HT1080 (cell line): ENCODE measurements around the gene KCNC4. TPM values are rescaled to one million over a fixed set of nuclear protein-coding genes. Genes with fewer than 3 reads are reported as not detected.
A peak's percentile ranks its signal among the peaks of the same experiment; 100 is the strongest.

Experiments
- DNase-seq: peaks from one replicate; pipeline ENCODE4 v3.0.0-alpha.2; 2015; ENCODE audit warnings: low read depth
- total RNA-seq: library from RNA; depleted of rRNA; stranded (reverse); fragments of >200 nt; shearing (Covaris generic); gene quantifications from 2 replicates; pipeline ENCODE4 v1.2.3, GENCODE V29; 2014

KCNC4 gene
- total RNA-seq, 1 experiment from 2014 or later = 2.2 TPM

- DNase-seq = no peak
Measured at GRCh38 chr1:110229348-110230001, 19.4 kb downstream of the KCNC4 start.

DNA sequence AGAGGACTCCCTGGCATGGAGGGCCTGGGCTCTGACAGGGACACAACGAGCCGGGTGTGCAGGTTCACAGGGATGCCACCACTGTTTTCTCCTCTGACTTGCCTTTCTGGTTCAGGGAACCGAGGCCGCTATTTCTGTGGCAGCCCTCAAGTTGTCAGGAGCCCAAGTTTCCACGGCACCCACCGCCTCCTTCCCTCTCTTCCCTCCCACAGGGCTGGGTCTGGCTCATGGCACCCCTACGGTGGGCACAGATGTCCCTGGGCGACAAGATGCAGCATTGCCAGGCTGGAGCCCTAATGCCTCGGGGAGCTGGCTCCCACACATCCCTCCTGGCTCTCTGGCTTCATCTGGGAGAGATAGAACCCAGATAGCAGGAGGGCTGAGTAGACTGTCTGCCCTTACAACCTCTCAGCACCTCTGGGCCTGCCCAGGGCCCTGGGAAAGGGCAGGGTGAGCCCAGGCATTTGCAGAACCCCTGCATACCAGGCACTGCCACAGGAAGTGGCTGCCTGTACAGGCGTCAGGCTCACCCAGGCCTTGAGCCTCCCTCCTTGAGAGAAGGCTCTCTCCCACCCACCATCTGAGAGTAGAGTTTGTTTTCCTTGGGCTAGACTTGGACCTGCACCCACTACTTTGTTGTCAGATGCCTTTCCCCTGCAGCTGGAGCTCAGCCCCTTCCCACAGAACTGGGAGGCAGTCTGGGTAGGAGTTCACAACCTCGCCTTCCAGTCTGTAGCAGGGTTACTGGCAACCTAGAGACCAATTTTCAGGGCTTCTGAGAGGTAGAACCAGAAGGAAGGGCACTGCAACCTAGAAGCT is 20.5 kb downstream of the KCNC4 start:
- no peak for DNase-seq

GRCh38 chr1:110233861-110234260 is 23.7 kb downstream of the KCNC4 start:
- no peak for DNase-seq

GRCh38 chr1:110234691-110235090 is 24.6 kb downstream of the KCNC4 start:
- DNase-seq = peak; percentile 49

DNA sequence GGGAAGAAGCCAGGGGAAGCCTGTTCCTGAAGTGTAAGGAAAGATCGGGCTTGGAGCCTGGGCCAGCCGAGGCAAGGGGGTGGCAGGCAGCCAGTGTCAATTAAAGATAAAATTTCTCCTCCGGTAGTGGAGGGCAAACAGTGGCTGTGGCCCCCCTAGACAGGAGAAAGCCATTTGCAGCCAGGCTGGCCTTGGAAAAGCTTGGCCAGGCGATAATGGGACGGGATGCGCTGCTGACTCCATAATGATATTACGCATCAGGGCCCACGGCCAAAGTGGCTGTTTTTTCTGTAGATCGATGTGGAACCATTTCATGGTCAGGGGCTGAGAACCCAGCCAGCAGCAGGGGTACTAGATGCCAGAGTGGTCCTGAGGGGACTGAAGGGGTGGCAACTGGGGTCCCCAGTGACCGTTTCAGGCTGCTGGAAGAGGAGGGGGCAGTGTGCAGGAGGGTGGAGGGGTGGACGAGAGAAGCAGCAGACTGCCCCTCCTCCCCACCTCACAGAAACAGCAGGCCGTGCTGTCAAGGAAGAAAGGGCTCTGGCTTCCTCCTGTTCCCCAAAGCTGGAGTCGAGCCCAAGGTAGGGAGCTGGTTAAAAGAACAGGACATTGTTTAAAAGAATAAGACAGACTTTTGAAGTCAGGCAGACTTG is 25.2 kb downstream of the KCNC4 start:
- DNase-seq = no peak

- DNase-seq = peak; percentile 90
Measured at GRCh38 chr1:110235834-110236682, 25.9 kb downstream of the KCNC4 start.

DNA sequence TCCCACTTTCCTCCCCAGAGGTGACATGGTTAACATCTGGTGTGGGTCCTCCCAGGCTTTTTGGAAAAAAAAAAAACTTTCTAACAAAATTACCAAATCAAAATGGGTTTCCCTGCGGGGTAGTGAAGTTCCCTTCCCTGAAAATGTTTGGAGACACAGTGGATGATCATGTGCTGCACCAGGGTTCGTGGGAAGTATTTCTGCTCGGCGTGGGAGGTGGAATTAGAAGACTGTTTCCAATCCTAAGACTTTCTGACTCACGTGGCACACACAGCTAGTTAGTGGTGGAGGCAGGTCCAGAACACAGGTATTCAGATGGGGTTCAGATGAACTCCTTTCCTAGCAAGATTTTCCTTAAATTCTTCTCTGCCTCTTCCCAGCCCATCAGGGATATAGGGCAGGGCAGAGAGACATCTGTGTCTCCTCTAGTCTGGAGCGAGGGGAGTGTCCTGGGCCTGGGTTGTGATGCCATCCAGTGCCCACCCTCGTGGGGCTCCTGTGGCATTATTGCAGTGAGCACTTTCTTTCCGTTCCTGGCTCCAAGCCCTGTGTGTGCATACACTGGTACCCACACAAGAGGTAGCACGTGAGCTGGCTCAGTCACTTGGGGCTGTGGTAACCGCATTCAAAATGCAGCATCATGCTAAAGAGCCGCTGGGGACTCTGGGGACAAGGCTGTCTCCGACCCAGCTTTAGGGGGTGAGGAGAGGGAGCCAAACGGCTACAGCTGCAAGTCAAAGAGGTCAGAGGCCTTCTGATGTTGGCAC is 27.5 kb downstream of the KCNC4 start:
- DNase-seq = no peak

- no peak for DNase-seq
Measured at GRCh38 chr1:110239441-110240430, 29.6 kb downstream of the KCNC4 start.

DNA sequence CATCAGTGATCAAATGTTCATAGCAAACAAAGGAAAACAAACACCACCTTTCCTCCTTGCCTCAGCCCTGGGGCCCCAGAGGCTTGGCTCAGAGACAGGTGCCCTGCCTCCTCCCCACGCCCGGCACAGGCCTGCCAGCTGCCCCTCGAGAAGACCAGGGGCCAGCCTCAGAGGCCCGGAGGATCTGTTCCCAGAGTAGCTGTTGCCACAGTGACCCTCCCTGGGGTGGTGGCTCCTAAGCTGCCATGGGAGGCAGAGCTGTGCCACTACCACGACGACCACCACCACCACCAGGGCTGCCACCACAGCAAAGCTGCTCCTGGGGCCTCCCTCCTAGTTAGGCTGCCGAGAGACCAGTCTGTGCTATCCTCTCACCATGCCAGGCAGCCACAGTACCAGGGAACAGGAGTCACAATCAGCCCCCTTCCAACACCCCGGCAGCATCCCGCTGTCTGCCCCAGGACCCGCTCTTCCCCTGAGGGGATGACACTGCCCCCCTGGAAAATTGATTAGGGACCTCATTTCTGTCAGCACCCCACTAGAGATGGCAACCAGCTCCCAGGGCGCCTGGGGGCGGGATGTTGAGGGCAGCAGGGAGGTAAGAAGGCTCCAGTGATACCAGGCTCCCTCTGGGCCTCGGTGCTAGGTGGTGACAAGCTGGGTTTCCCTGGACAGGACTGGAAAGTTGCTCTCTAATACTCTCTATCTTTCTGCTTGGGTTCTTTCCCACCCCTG is 30.5 kb downstream of the KCNC4 start:
- no peak for DNase-seq

- no peak for DNase-seq
Measured at GRCh38 chr1:110241516-110241915, 31.4 kb downstream of the KCNC4 start.

GRCh38 chr1:110242062-110242461 is 31.9 kb downstream of the KCNC4 start:
- no peak for DNase-seq

- no peak for DNase-seq
Measured at GRCh38 chr1:110242731-110243130, 32.6 kb downstream of the KCNC4 start.

GRCh38 chr1:110243146-110243545 is 33.0 kb downstream of the KCNC4 start:
- DNase-seq = no peak

DNA sequence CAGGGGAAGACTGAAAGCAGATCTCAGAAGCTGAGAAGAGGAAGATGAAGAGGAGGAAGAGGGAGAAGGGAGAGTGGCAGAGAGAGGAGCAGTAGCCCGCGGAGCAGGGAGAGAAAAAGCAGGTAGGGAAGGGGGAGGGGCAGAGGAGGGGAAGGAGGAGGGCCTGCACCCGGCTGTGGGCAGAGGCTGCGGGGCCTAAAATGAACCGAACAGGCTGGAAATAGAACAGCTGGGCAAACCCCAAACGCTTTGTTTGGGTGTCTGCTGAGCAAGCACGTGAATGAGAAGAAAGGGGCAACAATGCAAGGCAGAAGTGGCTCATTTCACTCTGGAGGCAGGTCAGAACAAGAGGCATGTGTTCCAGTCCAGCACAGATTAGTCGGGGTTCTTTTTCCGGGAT is 33.5 kb downstream of the KCNC4 start:
- no peak for DNase-seq

DNA sequence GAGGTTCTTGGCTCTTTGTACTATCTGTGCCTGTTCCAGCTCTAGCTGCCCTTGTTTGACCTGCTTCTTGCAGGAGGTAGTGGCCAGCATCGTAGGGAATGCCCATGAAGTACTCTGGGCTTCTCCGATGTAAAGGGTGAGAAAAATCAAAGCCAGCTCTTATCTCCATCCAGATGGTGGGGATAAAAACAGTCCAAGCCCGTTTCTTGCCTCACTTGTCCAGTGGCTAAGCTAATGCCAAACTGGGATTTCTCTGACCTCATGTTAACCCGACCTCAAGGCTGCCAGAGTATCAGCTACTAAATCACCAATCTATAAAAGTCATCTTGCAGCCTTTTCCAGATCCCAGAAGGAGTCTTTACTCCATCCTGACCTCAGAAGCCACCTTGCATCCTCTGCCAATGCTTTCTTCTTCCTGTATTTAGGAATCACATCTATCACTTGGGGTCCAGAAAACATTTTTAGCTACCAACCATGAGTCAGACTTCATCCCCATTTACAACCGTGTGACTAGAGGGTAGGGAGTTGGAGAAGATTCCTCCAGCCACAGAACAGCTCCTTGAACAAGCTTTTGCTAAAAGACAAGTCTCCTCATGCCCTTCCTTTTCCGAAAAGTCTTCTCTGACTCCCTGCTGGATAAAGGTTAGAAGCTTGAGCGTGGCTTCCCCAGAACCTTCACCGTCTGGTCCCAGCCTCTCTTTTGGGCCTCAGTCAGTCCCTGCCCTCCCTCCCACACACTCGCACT is 35.9 kb downstream of the KCNC4 start:
- DNase-seq = no peak

- DNase-seq = no peak
Measured at GRCh38 chr1:110248746-110249145, 38.6 kb downstream of the KCNC4 start.

- no peak for DNase-seq
Measured at GRCh38 chr1:110249256-110249655, 39.1 kb downstream of the KCNC4 start.

- no peak for DNase-seq
Measured at GRCh38 chr1:110250008-110250407, 39.9 kb downstream of the KCNC4 start.
